HepG2 (cell line): Measurements from ENCODE around the gene MTHFD1L. TPM values are rescaled to one million over a fixed set of nuclear protein-coding genes. Genes with fewer than 3 reads are reported as not detected.

Experiments used
- ATAC-seq: fragments of 200-7000 bp; cut with Tn5 transposase; 3 replicates; pipeline ENCODE4 v1.9.1; 2020; ENCODE audit warnings: mild to moderate bottlenecking, moderate library complexity
- BruUV-seq: library from RNA; stranded (reverse); fragments of 400-500 nt; replicated peaks from 2 replicates; lab custom pipeline; 2021; lab: Mats Ljungman, UMichigan
- CTCF ChIA-PET: fragments of 300-600 bp; formaldehyde crosslinking; extraction: SDS; loops from one replicate; lab custom pipeline; 2021; ENCODE audit warnings: low total read pairs, inconsistent platforms, low intra/inter-chr PET ratio; lab: Yijun Ruan, JAX
- POLR2A ChIA-PET: fragments of 350-600 bp; sonication (Branson Sonifier 250); formaldehyde crosslinking; loops from one replicate; lab custom pipeline; 2020; ENCODE audit warnings: antibody characterized with exemption, inconsistent platforms; lab: Yijun Ruan, JAX
- DNase-seq: peaks from one replicate; pipeline ENCODE4 v3.0.0-alpha.2; 2015; ENCODE audit warnings: low spot score
- FAIRE-seq: peaks from 3 replicates; lab custom pipeline; 2011; peaks lifted over from hg19 to GRCh38; lab: Jason Lieb, UNC
- H2AFZ ChIP-seq: one replicate; pipeline ENCODE4 v1.6.1; 2011; ENCODE audit warnings: low read length, inconsistent platforms
- H3K27ac ChIP-seq: fragments of 300-600 bp; 3 replicates; pipeline ENCODE4 v1.8.0; 2011; ENCODE audit warnings: mixed run types, mild to moderate bottlenecking, mixed read lengths, low read length, inconsistent platforms; ENCODE audit not compliant: insufficient read depth; ENCODE audit errors: extremely low read length
- H3K27me3 ChIP-seq, 2 experiments: fragments of 200-600 bp in 1 of 2; 2 replicates in 1 of 2; 3 replicates in 1 of 2; pipeline versions ENCODE4 v1.6.0 to v1.8.0; 2011; ENCODE audit warnings: low read length in 2 of 2, mild to moderate bottlenecking in 2 of 2, moderate library complexity in 2 of 2, inconsistent platforms in 1 of 2; ENCODE audit not compliant: insufficient read depth in 2 of 2, control insufficient read depth in 1 of 2
- H3K36me3 ChIP-seq, 2 experiments: fragments of 200-600 bp in 1 of 2; replicated peaks in 1 of 2; 2 replicates in 1 of 2; 3 replicates in 1 of 2; pipeline versions ENCODE4 v1.5.1 to v1.8.0; 2011; ENCODE audit warnings: low read length in 2 of 2, inconsistent platforms in 1 of 2; ENCODE audit not compliant: insufficient read depth in 2 of 2, control insufficient read depth in 1 of 2
- H3K4me1 ChIP-seq: 2 replicates; pipeline ENCODE4 v1.5.1; 2012; ENCODE audit warnings: low read length, inconsistent platforms; ENCODE audit not compliant: insufficient read depth
- H3K4me2 ChIP-seq: 2 replicates; pipeline ENCODE4 v1.6.0; 2011; ENCODE audit warnings: low read depth, low read length, inconsistent platforms
- H3K4me3 ChIP-seq, 3 experiments: fragments of 200-600 bp in 1 of 3; sonication (generic), shearing (Covaris generic) in 1 of 3; replicated peaks in 1 of 3; 2 replicates each; pipeline ENCODE4 v1.5.1; 2011 to 2016; ENCODE audit warnings: low read length in 3 of 3, inconsistent platforms in 2 of 3, low read depth in 2 of 3, mild to moderate bottlenecking in 2 of 3, control low read depth in 1 of 3, mixed read lengths in 1 of 3; ENCODE audit not compliant: insufficient read depth in 1 of 3
- H3K79me2 ChIP-seq: one replicate; pipeline ENCODE4 v1.6.1; 2011; ENCODE audit warnings: low read length, inconsistent platforms; ENCODE audit not compliant: insufficient read depth
- H3K9ac ChIP-seq: 2 replicates; pipeline ENCODE4 v1.6.0; 2011; ENCODE audit warnings: mild to moderate bottlenecking, low read depth, low read length, inconsistent platforms; ENCODE audit not compliant: insufficient read depth
- H3K9me3 ChIP-seq: 2 replicates; pipeline ENCODE4 v1.5.1; 2012; ENCODE audit warnings: mild to moderate bottlenecking, low read length
- H4K20me1 ChIP-seq: 2 replicates; pipeline ENCODE4 v1.6.0; 2011; ENCODE audit warnings: inconsistent platforms, mild to moderate bottlenecking, low read length, moderate library complexity; ENCODE audit not compliant: insufficient read depth
- HNF4G ChIP-seq, 2 experiments: sonication (generic) in 1 of 2; formaldehyde crosslinking in 1 of 2; IDR thresholded peaks; 2 replicates each; pipeline versions ENCODE4 v1.4.0 to v1.6.1; 2011 to 2020; ENCODE audit warnings: borderline replicate concordance in 2 of 2, low read depth in 2 of 2, mild to moderate bottlenecking in 2 of 2, low read length in 1 of 2, missing genetic modification reagents in 1 of 2, moderate library complexity in 1 of 2
- KIAA2018 ChIP-seq: sonication (generic); formaldehyde crosslinking; IDR thresholded peaks from 2 replicates; pipeline ENCODE4 v1.5.0; 2020; ENCODE audit warnings: mild to moderate bottlenecking, missing genetic modification reagents, borderline replicate concordance
- MEIS2 ChIP-seq: sonication (generic); formaldehyde crosslinking; IDR thresholded peaks from 2 replicates; pipeline ENCODE4 v1.9.0; 2021; ENCODE audit warnings: mild to moderate bottlenecking, missing genetic modification reagents
- MXI1 ChIP-seq: IDR thresholded peaks from 3 replicates; pipeline ENCODE4 v1.6.1; 2012; ENCODE audit warnings: low read depth, low read length, inconsistent platforms, borderline replicate concordance
- RARA ChIP-seq: IDR thresholded peaks from 2 replicates; pipeline ENCODE4 v1.6.1; 2016; ENCODE audit warnings: missing genetic modification reagents, missing compliant biosample characterization
- RCOR2 ChIP-seq: IDR thresholded peaks from 2 replicates; pipeline ENCODE4 v1.6.1; 2016; ENCODE audit warnings: missing biosample characterization, missing genetic modification reagents
- TRIM24 ChIP-seq: sonication (generic); formaldehyde crosslinking; IDR thresholded peaks from 2 replicates; pipeline ENCODE4 v1.8.0; 2022; ENCODE audit warnings: mild to moderate bottlenecking, missing genetic modification reagents
- ZFP36 ChIP-seq: fragments of 150-350 bp; IDR thresholded peaks from 2 replicates; pipeline ENCODE4 v1.6.1; 2018; ENCODE audit warnings: borderline replicate concordance, low read length, low read depth; ENCODE audit not compliant: partially characterized antibody
- WGBS: methylation state at CpG from one replicate; pipeline ENCODE4 v1.1.6; 2017; ENCODE audit warnings: low lambda C conversion rate; 5-methylcytosine and 5-hydroxymethylcytosine counted together
- in situ Hi-C: cut with HindIII; loops from 2 replicates; pipeline ENCODE4 v1.10.0; 2017; ENCODE audit warnings: low pct_unique_long_range_greater_than_20kb; ENCODE audit not compliant: extremely low pct_ligation_motif_present
- intact Hi-C: fragments of 100-400 bp; cut with micrococcal nuclease; formaldehyde crosslinking; loops from one replicate; pipeline ENCODE4 v1.10.0; 2022; ENCODE audit not compliant: unreplicated experiment
- polyA plus RNA-seq, 8 experiments: library from polyadenylated mRNA; depleted of rRNA in 3 of 8; stranded (reverse) in 7 of 8; unstranded in 1 of 8; fragments of >200 nt; fragmentation: Illumina TruSeq in 4 of 8; extraction: Trizol in 4 of 8; gene quantifications; 2 replicates each; pipeline versions ENCODE4 v1.2.1 to v1.2.3, GENCODE V29; 2011 to 2016; ENCODE audit warnings: low read depth in 4 of 8, missing spikeins in 1 of 8, mixed read lengths in 1 of 8; ENCODE audit not compliant: insufficient read depth in 1 of 8
- total RNA-seq, 5 experiments: library from RNA; depleted of rRNA; stranded (reverse); fragments of >200 nt; fragmentation: Illumina TruSeq; extraction: Trizol; gene quantifications; 2 replicates each; pipeline ENCODE4 v1.2.3, GENCODE V29; 2016; ENCODE audit warnings: low read depth in 1 of 5
- TF ChIP-seq, protein P1 (sequence below): IDR thresholded peaks from 2 replicates; pipeline ENCODE4 v1.4.0; 2020; ENCODE audit warnings: mild to moderate bottlenecking, missing genetic modification reagents

The MTHFD1L gene
- total and polyA plus RNA-seq, 2 of the 13 experiments (the other 11 are each of a cell fraction or from before 2014, with no cell fraction given) = 24.0 to 39.6 TPM

DNA sequence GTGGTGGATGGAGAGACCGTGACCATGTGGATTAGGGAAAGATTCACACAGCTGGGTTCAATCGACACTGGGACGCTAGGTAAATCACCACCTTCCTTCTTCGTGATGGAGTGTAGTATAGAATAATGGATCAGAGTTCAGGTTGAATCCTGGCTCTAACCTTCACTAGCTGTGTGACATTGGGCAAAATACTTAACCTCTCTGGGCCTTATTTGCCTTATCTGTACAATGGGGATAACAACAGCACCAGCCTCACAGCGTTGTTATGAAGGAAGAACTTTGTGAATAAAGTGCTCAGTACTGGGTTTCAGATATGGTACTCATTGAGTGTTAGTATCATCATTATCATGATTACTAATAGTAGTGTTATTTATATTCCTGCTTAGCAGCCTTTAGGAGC lies 248.1 kb downstream of the MTHFD1L start (continued):
- TF ChIP-seq KIAA2018 (no peak), ZFP36 (peak; percentile 11)

DNA sequence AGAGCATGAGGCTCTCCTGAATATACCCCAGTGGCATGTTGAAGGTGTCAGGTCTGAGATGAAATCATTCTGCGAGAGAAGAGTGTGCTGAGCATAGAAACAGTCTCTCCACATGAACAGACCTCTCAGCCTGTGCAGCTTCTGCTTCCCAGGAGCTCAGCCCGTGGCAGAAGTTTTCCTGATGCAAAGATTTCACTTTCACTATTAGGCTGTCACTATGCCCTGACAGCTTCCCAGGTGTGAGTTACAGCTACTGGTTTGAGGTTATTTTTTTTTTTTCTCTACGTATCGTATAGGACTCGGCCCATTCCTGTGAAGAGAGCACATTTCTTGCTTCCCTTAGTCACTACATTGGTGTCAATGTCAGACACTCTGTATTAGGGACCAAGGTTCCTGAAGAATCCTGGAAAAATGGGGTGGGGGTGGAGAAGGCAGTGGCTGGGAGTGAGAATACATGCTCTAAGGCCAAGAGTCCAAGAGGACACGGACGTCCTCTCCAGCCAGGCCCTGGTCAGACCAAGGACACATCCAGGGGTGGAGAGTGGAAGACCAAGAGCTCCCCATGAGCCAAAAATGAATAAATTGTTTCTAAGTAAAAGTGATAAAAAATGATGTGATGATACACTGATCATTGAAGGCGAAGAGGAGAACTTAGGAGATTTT lies 253.1 kb downstream of the MTHFD1L start:
- H3K4me2 ChIP-seq = peak overlapping the region; percentile 48
- H3K9ac ChIP-seq = peak overlapping the region; percentile 37
- WGBS = 55% methylated on average over 8 of the region's 8 CpGs
- CTCF ChIA-PET = no interaction called here
- H3K27me3 ChIP-seq = no peaks in the 10 kb centered on the region
- ATAC-seq = peak; percentile 23
- FAIRE-seq = no peak
- H3K4me1 ChIP-seq = peaks cover 37% of the 10 kb centered on the region
- H3K79me2 ChIP-seq = no peaks in the 10 kb centered on the region
- no peaks in the 10 kb centered on the region for H4K20me1 ChIP-seq
- H3K9me3 ChIP-seq = no peaks in the 10 kb centered on the region
- in situ Hi-C loops (no loop called here), intact Hi-C loops (no loop called here)
- H3K27ac ChIP-seq = peak overlapping the region; percentile 77
- POLR2A ChIA-PET = interaction anchor here (0.6 to 1.4 kb wide), 4 partner anchors 18 to 92 kb away, joined by 3 read pairs; no protein-coding TSS in a partner anchor
- peak overlapping the region; percentile 66 for H2AFZ ChIP-seq
- no peaks in the 10 kb centered on the region for H3K36me3 ChIP-seq
- no peak overlapping the region; a peak in 1 of 6 replicates for H3K4me3 ChIP-seq
- peak; percentile 23 for DNase-seq
- BruUV-seq = no TSS peak
- TF ChIP-seq RCOR2 (CRISPR knock-in tag) = no peak
- 0 out of 2 replicates have a peak, but pooled peaks have one; percentile 61 for TF ChIP-seq MEIS2 (CRISPR knock-in tag)
- peak; percentile 57; the same call in 1 of the 2 replicates for TF ChIP-seq HNF4G (IDR thresholded peaks at IDR 0.05; ENCODE audit: borderline replicate concordance, low read depth, low read length)
- TF ChIP-seq HNF4G (CRISPR knock-in tag; IDR thresholded peaks at IDR 0.05; ENCODE audit: borderline replicate concordance, low read depth) = no peak
- TF ChIP-seq MXI1 = peak; percentile 18; the same call in 1 of the 3 replicates
- TF ChIP-seq RARA (CRISPR knock-in tag) = 0 out of 2 replicates have a peak, but pooled peaks have one; percentile 18
- TF ChIP-seq, protein P1, sequence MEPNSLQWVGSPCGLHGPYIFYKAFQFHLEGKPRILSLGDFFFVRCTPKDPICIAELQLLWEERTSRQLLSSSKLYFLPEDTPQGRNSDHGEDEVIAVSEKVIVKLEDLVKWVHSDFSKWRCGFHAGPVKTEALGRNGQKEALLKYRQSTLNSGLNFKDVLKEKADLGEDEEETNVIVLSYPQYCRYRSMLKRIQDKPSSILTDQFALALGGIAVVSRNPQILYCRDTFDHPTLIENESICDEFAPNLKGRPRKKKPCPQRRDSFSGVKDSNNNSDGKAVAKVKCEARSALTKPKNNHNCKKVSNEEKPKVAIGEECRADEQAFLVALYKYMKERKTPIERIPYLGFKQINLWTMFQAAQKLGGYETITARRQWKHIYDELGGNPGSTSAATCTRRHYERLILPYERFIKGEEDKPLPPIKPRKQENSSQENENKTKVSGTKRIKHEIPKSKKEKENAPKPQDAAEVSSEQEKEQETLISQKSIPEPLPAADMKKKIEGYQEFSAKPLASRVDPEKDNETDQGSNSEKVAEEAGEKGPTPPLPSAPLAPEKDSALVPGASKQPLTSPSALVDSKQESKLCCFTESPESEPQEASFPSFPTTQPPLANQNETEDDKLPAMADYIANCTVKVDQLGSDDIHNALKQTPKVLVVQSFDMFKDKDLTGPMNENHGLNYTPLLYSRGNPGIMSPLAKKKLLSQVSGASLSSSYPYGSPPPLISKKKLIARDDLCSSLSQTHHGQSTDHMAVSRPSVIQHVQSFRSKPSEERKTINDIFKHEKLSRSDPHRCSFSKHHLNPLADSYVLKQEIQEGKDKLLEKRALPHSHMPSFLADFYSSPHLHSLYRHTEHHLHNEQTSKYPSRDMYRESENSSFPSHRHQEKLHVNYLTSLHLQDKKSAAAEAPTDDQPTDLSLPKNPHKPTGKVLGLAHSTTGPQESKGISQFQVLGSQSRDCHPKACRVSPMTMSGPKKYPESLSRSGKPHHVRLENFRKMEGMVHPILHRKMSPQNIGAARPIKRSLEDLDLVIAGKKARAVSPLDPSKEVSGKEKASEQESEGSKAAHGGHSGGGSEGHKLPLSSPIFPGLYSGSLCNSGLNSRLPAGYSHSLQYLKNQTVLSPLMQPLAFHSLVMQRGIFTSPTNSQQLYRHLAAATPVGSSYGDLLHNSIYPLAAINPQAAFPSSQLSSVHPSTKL = peak; percentile 41; the same call in 1 of the 2 replicates
- no peak for TF ChIP-seq TRIM24
